GM23338 (cell line): Measurements from ENCODE around the gene SERF2.
A peak's percentile ranks its signal among the peaks of the same experiment; 100 is the strongest.

Source experiments
- CTCF ChIP-seq, 2 experiments: fragments of 200-600 bp in 1 of 2; sonication (generic) in 1 of 2; conservative IDR thresholded peaks; 2 replicates each; pipeline versions ENCODE4 v1.5.1 to v1.6.1; 2016 to 2017; ENCODE audit warnings: antibody characterized with exemption in 2 of 2, low read depth in 2 of 2, mild to moderate bottlenecking in 2 of 2, moderate library complexity in 1 of 2
- ETS1 ChIP-seq: IDR thresholded peaks from 2 replicates; pipeline ENCODE4 v1.6.1; 2016; ENCODE audit warnings: antibody characterized with exemption
- EZH2 ChIP-seq: fragments of 200-600 bp; sonication (generic); IDR thresholded peaks from one replicate; pipeline ENCODE4 v1.8.0; 2017; ENCODE audit warnings: antibody characterized with exemption, mild to moderate bottlenecking, low read depth; ENCODE audit not compliant: unreplicated experiment
- EZH2phosphoT487 ChIP-seq: fragments of 200-600 bp; sonication (generic); IDR thresholded peaks from one replicate; pipeline ENCODE4 v1.8.1; 2018; ENCODE audit warnings: antibody characterized with exemption; ENCODE audit not compliant: unreplicated experiment
- POLR2AphosphoS5 ChIP-seq: IDR thresholded peaks from 2 replicates; pipeline ENCODE4 v1.6.1; 2016; ENCODE audit warnings: antibody characterized with exemption, low read depth
- REST ChIP-seq: IDR thresholded peaks from one replicate; pipeline ENCODE4 v1.6.1; 2018; ENCODE audit warnings: antibody characterized with exemption; ENCODE audit not compliant: unreplicated experiment

- TF ChIP-seq CTCF (conservative IDR thresholded peaks at IDR 0.05; ENCODE audit: low read depth in 2 of 2) = no peak
- no peak for TF ChIP-seq REST
- peak; percentile 98 for TF ChIP-seq POLR2AphosphoS5
- peak; percentile 38 for TF ChIP-seq ETS1
- TF ChIP-seq EZH2phosphoT487 = no peak
- TF ChIP-seq EZH2 = no peak
Observed at GRCh38 chr15:43791993-43792760, at the start of gene SERF2.
